ENCODE measurements around the gene B3GALT5.

- TF ChIP-seq CBX8 (IDR thresholded peaks at IDR 0.05): no peak
- no peak for TF ChIP-seq RARB (CRISPR knock-in tag; IDR thresholded peaks at IDR 0.05)
Observed at GRCh38 chr21:39632796-39633442, 20.2 kb downstream of the B3GALT5 start.
